Muscle layer of duodenum (tissue), 2 donors: ENCODE measurements around the gene THSD8.
A peak's percentile ranks its signal among the peaks of the same experiment; 100 is the strongest.

ENCODE experiments used
- H3K27ac ChIP-seq: one replicate; pipeline ENCODE4 v1.7.0; 2013; ENCODE audit warnings: mild to moderate bottlenecking, low read length
- H3K27me3 ChIP-seq: one replicate; pipeline ENCODE4 v1.7.0; 2013; ENCODE audit warnings: low read depth, mild to moderate bottlenecking, control low read depth, low read length
- H3K36me3 ChIP-seq, 2 donors: one replicate each; pipeline ENCODE4 v1.7.0; 2013; ENCODE audit warnings: low read length in 2 of 2, control low read depth in 1 of 2, mild to moderate bottlenecking in 1 of 2; ENCODE audit not compliant: insufficient read depth in 2 of 2, control insufficient read depth in 1 of 2
- H3K4me1 ChIP-seq, 2 donors: one replicate each; pipeline ENCODE4 v1.7.0; 2013; ENCODE audit warnings: low read length in 2 of 2, mild to moderate bottlenecking in 2 of 2, control low read depth in 1 of 2, moderate library complexity in 1 of 2; ENCODE audit not compliant: insufficient read depth in 2 of 2, control insufficient read depth in 1 of 2
- H3K4me3 ChIP-seq, 2 donors: one replicate each; pipeline ENCODE4 v1.7.0; 2013; ENCODE audit warnings: low read length in 2 of 2, low read depth in 1 of 2, mild to moderate bottlenecking in 1 of 2
- H3K9me3 ChIP-seq, 2 donors: one replicate each; pipeline ENCODE4 v1.7.0; 2013; ENCODE audit warnings: low read length in 2 of 2, control low read depth in 1 of 2, mild to moderate bottlenecking in 1 of 2; ENCODE audit not compliant: control insufficient read depth in 1 of 2
- donor health status: healthy.

THSD8 gene

DNA sequence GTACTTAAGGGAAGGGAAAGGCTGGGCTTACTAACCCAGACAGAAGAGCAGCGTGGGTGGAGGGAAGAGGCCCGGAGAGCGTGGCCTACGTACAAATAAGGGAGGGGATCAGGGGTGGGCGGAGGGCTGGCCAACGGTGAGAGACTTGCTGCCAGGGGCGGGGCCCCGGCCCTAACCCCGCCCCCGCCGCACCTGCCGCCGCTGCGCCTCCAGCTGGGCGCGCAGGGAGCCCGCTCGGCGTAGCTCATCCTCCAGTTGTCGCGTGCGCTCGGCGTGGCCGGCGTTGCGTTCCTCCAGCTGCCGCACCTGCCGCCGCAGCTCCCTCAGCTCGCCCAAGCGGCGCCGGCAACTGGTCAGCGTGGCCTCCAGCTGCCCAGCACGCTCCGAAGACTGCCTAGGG, 32.2 kb upstream of the THSD8 start:
- Histone ChIP-seq H3K4me1 (no peaks in the 10 kb centered on the region), H3K27ac (no peak overlapping the region), H3K9me3 (no peaks in the 10 kb centered on the region), H3K27me3 (no peaks in the 10 kb centered on the region), H3K4me3 (no peak overlapping the region), H3K36me3 (peaks cover 0 to 25% of the 10 kb centered on the region in 2 donors)

DNA sequence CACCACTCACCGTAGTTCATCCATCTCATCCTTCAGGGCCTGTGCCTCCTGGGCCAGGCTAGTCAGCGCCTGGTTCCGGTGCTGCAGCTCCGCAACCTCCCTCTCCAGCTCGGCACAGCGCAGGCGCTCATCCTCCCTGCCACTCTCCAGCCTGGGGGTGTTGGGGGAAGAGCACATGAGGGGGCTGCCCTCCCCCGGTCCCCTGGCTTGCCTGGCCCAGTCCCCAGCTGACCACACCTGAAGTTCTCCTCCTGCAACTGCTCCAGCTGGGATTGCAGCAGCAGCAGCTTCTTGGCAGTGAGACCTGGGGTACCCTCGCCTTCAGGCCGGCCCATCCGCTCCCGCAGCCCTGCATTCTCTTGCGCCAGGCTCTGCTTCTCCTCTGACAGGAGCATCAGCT, 30.9 kb upstream of the THSD8 start:
- H3K36me3 ChIP-seq = peaks cover 0 to 20% of the 10 kb centered on the region in 2 donors

DNA sequence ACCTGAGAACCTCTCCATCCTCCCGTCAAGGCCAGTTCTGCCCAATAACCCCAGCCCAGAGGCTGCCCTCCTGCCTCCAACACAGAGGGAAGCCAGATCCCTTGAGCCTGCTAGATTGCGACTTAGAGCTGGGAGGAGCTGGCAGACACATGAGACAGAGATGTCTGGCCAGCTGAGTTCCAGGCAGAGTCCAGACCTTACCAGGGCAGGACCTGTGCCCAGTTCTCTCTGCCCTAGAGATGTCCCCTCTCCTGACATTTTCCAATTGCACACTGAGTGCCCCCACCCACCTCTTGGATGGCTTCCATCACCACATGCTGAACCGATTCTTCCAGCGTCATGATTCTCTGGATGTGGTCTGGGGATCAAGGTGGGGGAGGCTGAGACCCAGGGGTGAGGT, 29.5 kb upstream of the THSD8 start:
- no peak overlapping the region for H3K27ac ChIP-seq
- peaks cover 0 to 7% of the 10 kb centered on the region in 2 donors for H3K4me1 ChIP-seq
- no peak overlapping the region for H3K4me3 ChIP-seq
- no peaks in the 10 kb centered on the region for H3K27me3 ChIP-seq
- peaks cover 0 to 15% of the 10 kb centered on the region in 2 donors for H3K36me3 ChIP-seq
- H3K9me3 ChIP-seq = no peaks in the 10 kb centered on the region

More for the DNA sequence above, 30.9 kb upstream of the THSD8 start:
- H3K4me1 ChIP-seq = peaks cover 0 to 5% of the 10 kb centered on the region in 2 donors
- no peak overlapping the region for H3K27ac ChIP-seq
- H3K4me3 ChIP-seq = no peak overlapping the region
- no peaks in the 10 kb centered on the region for H3K9me3 ChIP-seq
- no peaks in the 10 kb centered on the region for H3K27me3 ChIP-seq

DNA sequence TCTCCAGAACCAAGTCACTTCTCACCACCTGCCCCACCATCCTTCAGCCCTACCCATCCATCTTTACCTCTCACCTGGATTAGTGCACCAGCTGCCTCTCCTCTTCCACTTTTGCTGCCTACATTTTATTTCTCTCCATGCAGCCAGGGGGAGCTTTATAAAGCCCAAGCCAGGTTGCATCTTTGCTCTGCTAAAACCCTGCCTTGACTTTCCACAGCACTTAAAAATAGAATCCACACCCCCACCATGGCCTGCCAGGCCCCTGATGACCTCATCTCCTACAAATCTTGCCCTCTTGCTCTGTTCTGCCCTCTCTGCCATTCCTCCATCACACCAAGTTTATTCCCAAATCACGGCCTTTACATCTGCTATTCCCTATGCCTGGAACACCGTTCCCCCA, 28.3 kb upstream of the THSD8 start:
- H3K27me3 ChIP-seq = no peaks in the 10 kb centered on the region
- no peak overlapping the region for H3K27ac ChIP-seq
- H3K4me1 ChIP-seq = peaks cover 2 to 10% of the 10 kb centered on the region in 2 donors
- H3K36me3 ChIP-seq = peaks cover 0 to 9% of the 10 kb centered on the region in 2 donors
- no peaks in the 10 kb centered on the region for H3K9me3 ChIP-seq
- H3K4me3 ChIP-seq = no peak overlapping the region

DNA sequence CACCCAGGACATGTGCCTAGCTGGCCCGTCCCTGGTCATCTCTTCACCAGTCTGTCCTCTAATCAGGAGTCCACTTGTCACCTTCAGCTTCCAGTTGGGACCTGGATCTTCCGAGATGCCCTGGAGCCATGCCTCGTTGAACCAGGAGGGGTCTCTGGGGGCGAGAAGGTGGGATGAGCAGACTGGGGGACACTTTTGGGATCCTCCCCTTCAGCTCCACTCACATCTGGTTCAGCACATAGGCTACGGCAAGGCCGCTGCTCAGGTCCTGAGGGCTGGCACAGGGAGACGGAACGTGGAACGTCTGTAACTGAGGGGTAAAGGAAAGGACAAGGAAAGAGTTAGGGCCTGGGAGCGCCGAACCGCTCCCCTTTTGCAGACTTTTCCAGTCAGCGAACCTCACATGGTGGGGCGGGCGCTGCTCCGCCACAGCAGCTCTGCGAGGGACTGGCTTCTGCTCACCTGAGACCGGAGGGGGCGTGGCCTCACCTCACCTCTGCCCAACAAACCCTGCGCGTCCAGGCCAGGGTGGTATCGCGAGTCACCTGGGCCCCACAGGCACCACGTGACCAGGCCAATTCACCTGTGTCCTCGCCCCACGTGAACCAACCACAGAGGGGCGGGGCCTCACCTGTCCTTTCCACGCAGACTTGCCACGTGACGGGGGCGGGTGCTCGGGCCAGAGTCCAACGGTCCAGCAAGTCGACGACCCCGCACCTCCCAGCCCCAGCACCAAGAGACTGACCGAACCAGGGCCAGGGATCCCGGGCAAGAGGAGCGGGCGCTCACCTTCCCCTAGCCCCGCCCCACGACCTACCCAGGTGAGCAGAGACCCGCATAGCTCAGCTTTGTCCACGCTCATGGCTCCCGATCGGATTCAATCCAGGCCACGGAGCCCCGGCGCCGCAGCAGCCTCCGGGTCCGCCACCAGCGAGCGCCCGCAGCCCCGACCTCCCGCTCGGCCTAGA, 27.0 kb upstream of the THSD8 start, which contains the start of gene HOOK2:
Gene HOOK2 (minus strand): TSS at position 965 of the 968 bp plus-strand sequence. CDS start 103 bp downstream, at position 862.
- H3K9me3 ChIP-seq = no peaks in the 10 kb centered on the region
- peak within 1 kb of the TSS in 1 of 2 donors; percentile 78 for H3K4me3 ChIP-seq
- H3K27ac ChIP-seq = peak within 1 kb of the TSS; percentile 13
- no peaks in the 10 kb centered on the region for H3K27me3 ChIP-seq
- peaks cover 0 to 2% of the 10 kb centered on the region in 2 donors for H3K36me3 ChIP-seq
- H3K4me1 ChIP-seq = peaks cover 8 to 19% of the 10 kb centered on the region in 2 donors

DNA sequence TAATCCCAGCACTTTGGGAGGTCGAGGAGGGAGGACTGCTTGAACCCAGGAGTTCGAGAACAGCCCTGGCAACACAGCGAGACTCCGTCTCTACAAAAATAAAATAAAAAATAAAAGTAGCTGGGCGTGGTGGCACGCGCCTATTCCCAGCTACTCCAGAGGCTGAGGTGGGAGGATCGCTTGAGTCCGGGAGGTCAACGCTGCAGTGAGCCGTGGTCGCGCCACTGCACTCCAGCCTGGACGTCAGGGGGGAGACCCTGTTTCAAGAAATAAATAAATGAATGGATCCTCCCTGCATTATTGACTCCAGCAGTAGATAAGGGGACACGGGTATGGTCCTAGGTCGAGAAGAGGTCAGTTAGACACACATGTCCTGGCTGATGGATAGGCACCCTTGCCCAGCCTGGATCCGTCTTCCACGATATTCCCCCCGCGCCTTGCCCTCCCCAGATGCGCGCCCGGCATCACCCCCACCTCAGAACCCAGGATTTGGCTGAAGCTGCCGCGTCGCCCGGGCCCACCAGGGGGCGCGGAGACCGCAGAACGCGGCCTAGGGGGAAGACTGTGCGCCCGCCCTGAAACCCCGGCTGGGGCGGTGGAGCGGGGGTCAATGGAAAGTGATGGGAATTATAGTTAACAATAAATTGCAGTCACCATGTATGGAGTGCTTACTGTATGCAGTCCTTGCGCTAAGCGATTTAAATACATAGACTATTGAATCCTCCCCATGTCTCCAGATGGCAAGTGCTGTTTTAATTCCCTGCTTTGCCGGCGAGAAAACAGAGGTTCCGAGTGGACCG, 24.5 kb upstream of the THSD8 start:
- peak overlapping the region; percentile 95 for H3K27ac ChIP-seq
- H3K4me3 ChIP-seq = peak overlapping the region; percentile 63 to 89
- H3K36me3 ChIP-seq = no peaks in the 10 kb centered on the region
- H3K9me3 ChIP-seq = no peaks in the 10 kb centered on the region
- peaks cover 8 to 19% of the 10 kb centered on the region in 2 donors for H3K4me1 ChIP-seq
- no peaks in the 10 kb centered on the region for H3K27me3 ChIP-seq

DNA sequence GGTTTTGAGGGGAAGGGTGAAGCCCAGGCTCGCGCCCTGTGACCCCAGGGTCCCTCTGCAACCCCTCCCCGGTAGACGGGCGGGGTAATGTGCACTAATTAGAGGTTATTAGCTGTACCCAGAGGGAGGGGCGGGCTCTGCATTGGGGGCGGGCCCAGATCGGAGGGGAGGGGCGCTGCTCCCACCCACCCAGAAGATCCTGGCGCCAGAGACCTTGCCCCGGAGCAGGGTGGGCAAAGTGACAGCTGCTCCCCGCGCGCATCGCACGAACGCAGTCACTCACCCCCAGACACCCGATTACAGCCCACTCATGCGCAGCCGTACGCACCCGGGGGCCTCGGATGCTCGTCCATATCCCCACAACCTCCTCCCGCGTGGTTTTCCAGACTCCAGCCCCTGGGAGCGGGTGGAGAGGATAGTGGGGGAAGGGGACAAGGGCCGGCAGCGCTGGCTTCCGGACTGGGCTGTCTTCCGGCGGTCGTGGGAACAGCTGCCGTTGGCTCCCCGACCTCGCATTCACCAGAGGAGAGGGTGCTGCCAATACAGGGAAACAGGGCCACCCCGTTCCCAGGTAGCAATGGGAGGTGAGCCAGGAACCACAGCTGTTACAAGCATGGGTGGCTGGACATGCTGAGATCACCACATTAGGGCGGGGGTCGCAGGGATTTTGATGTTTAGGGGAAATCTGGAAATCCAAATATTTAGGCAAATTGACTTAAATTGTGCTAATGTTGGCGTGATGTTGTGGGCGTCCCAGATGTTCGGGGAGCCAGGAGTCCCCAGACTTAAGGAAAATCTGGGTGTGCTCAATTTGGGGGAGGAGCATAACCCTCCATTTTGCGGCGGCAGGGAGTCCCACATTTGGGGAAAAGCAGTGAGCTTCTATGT, 23.6 kb upstream of the THSD8 start:
- no peaks in the 10 kb centered on the region for H3K9me3 ChIP-seq
- peaks cover 0 to 1% of the 10 kb centered on the region in 2 donors for H3K36me3 ChIP-seq
- H3K27me3 ChIP-seq = no peaks in the 10 kb centered on the region
- peak overlapping the region; percentile 95 for H3K27ac ChIP-seq
- H3K4me1 ChIP-seq = peaks cover 8 to 24% of the 10 kb centered on the region in 2 donors
- peak overlapping the region; percentile 63 to 89 for H3K4me3 ChIP-seq

DNA sequence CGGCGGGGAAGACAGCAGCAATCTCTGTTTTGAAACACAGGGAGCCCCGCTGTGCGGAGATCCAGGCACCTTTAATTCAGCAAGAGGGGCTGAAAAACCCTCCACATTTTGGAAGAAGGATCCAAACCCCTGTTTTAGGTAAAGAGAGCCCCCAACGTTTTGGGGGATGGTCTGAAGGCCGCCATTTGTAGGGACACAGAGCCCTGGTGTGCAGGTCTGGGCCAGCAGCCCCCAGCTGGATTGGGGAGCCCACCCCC, 23.0 kb upstream of the THSD8 start:
- no peaks in the 10 kb centered on the region for H3K9me3 ChIP-seq
- H3K27ac ChIP-seq = peak overlapping the region; percentile 95
- H3K4me3 ChIP-seq = peak overlapping the region; percentile 63 to 89
- H3K4me1 ChIP-seq = peaks cover 12 to 29% of the 10 kb centered on the region in 2 donors
- peaks cover 0 to 5% of the 10 kb centered on the region in 2 donors for H3K36me3 ChIP-seq
- no peaks in the 10 kb centered on the region for H3K27me3 ChIP-seq

DNA sequence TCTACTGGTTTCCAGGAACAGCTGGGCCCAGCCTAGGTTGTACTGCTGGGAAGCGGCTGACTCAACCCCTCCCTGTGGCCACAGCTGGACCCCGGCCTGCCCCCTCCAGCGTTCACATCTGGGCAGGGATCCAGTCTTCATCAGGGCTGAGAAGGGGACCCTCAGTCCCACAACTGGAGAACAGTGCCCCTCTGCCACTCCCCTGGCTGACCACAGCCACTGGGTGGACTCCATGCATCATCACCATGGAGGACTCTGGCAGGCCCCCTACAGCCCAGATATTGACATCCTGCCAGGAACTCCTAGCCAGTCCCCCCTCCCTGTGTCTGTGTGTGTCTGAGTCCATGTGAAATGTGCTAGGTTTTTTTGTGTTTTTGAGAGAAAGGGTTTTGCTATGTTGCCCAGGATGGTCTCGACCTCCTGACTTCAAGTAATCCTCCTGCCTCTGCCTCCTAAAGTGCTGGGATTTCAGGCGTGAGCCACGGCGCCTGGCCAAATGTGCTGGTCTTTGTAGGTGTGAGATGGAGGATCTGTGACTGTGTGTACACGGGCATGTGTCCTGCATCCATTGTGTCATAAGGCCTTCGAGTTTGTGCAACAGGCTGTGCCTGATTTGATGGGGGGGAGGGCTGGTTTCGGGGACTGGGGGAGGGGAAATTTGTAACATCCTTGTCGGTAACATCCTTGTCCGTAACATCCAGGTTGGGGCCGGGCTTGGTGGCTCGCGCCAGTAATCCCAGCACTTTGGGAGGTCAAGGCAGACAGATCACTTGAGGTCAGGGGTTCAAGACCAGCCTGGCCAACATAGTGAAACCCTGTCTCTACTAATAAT, 22.5 kb upstream of the THSD8 start:
- no peaks in the 10 kb centered on the region for H3K27me3 ChIP-seq
- peak overlapping the region; percentile 95 for H3K27ac ChIP-seq
- H3K4me3 ChIP-seq = peak overlapping the region in 1 of 2 donors; percentile 63
- peaks cover 0 to 5% of the 10 kb centered on the region in 2 donors for H3K36me3 ChIP-seq
- peaks cover 15 to 31% of the 10 kb centered on the region in 2 donors for H3K4me1 ChIP-seq
- H3K9me3 ChIP-seq = no peaks in the 10 kb centered on the region

DNA sequence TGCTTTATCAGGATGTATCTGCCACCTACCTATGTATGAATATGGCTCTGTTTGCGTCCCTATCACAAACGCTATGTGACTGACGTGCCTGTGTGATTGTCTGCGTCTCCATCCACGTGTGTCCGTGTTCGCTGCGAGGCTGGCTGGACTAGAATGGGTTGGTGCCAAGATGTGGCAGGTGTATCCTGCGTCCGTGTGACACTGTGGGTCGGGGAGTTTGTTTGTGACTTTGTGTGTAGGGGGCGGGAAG, 19.8 kb upstream of the THSD8 start:
- peaks cover 24 to 34% of the 10 kb centered on the region in 2 donors for H3K4me1 ChIP-seq
- peak overlapping the region; percentile 92 for H3K27ac ChIP-seq
- no peaks in the 10 kb centered on the region for H3K9me3 ChIP-seq
- peak overlapping the region; percentile 52 to 56 for H3K4me3 ChIP-seq
- no peaks in the 10 kb centered on the region for H3K27me3 ChIP-seq
- H3K36me3 ChIP-seq = peaks cover 0 to 5% of the 10 kb centered on the region in 2 donors
